Ovary (tissue), 9 donors: ENCODE results near the gene ENTR1. TPM values are rescaled to one million over a fixed set of nuclear protein-coding genes. Genes with fewer than 3 reads are reported as not detected.

Experiments used
- DNase-seq, 5 donors: peaks; one replicate each; pipeline ENCODE4 v3.0.0-alpha.2; 2019 to 2020
- H3K27ac ChIP-seq, 2 donors: fragments of 200-600 bp; one replicate each; pipeline versions ENCODE4 v1.5.1 to v1.8.0; 2019 to 2022
- H3K27me3 ChIP-seq: fragments of 200-600 bp; one replicate; pipeline ENCODE4 v1.8.0; 2022
- H3K36me3 ChIP-seq: fragments of 200-600 bp; sonication (generic); one replicate; pipeline ENCODE4 v1.5.1; 2019
- H3K4me1 ChIP-seq: one replicate; pipeline ENCODE4 v1.8.1; 2013; ENCODE audit warnings: mild to moderate bottlenecking, moderate library complexity; ENCODE audit not compliant: insufficient read depth
- H3K4me3 ChIP-seq: fragments of 200-600 bp; sonication (generic); one replicate; pipeline ENCODE4 v1.5.1; 2017
- H3K9me3 ChIP-seq, 2 donors: fragments of 200-600 bp in 1 of 2; sonication (generic) in 1 of 2; one replicate each; pipeline versions ENCODE4 v1.5.1 to v1.8.1; 2013 to 2019; ENCODE audit warnings: mild to moderate bottlenecking in 1 of 2, moderate library complexity in 1 of 2
- EP300 ChIP-seq: sonication (generic); formaldehyde crosslinking; IDR thresholded peaks from one replicate; pipeline ENCODE4 v1.6.1; 2017; ENCODE audit warnings: antibody characterized with exemption
- POLR2A ChIP-seq: fragments of 450-650 bp; IDR thresholded peaks from one replicate; pipeline ENCODE4 v1.6.1; 2017; ENCODE audit warnings: antibody characterized with exemption, mild to moderate bottlenecking, moderate library complexity
- WGBS, 3 donors: extraction: QIAGEN DNeasy Blood & Tissue Kit in 1 of 3; methylation state at CpG; one replicate each; pipeline versions ENCODE4 v1.1.5 to v1.1.7; 2013 to 2017; 5-methylcytosine and 5-hydroxymethylcytosine counted together
- intact Hi-C, 4 donors: fragments of 100-400 bp; cut with DNase I; formaldehyde crosslinking; loops; one replicate each; pipeline versions ENCODE4 v1.11.0 to v1.15.1; 2022 to 2023
- polyA plus RNA-seq, 2 donors: library from polyadenylated mRNA; stranded (reverse); fragments of 200-250 nt in 1 of 2; fragments of 350-450 nt in 1 of 2; fragmentation: Illumina TruSeq in 1 of 2; extraction: RNeasy Lipid Tissue Mini Kit (QIAGEN cat#74804) in 1 of 2; gene quantifications; one replicate each; pipeline ENCODE4 v1.2.3, GENCODE V29; 2013 to 2014
- total RNA-seq, 7 donors: library from RNA; depleted of rRNA in 2 of 7; stranded (reverse); fragments of >200 nt in 2 of 7; fragmentation: NEBNext Ultra II Directional in 3 of 7; extraction: Animal tissue kit (Norgen Biotek cat#: 25700) in 3 of 7; gene quantifications; one replicate each; pipeline versions ENCODE4 v1.1.0 to v1.2.4, GENCODE V29; 2016 to 2023
- TF ChIP-seq, protein P1 (sequence below), 3 donors: fragments of 450-650 bp in 2 of 3; fragments of 200-600 bp in 1 of 3; IDR thresholded peaks; one replicate each; pipeline versions ENCODE4 v1.5.1 to v1.8.0; 2016 to 2022; ENCODE audit warnings: antibody characterized with exemption in 3 of 3, mild to moderate bottlenecking in 1 of 3
- donor health status: DM: no; HTN: no; CAD: no; lungs with moderate emphysema.
- donor health status: DM: no; HTN: no; CAD: no.
- donor health status: Bipolar disorder and iron deficiency.
- donor health status: DM: yes; HTN: yes; CAD: no.
- donor health status: DM: no; HTN: no; CAD: no.
- donor health status: DM: yes; HTN: yes; CAD: no.

The ENTR1 gene
- total and polyA plus RNA-seq, 9 donors = 19.3 to 52.5 (median 27.2) TPM

DNA sequence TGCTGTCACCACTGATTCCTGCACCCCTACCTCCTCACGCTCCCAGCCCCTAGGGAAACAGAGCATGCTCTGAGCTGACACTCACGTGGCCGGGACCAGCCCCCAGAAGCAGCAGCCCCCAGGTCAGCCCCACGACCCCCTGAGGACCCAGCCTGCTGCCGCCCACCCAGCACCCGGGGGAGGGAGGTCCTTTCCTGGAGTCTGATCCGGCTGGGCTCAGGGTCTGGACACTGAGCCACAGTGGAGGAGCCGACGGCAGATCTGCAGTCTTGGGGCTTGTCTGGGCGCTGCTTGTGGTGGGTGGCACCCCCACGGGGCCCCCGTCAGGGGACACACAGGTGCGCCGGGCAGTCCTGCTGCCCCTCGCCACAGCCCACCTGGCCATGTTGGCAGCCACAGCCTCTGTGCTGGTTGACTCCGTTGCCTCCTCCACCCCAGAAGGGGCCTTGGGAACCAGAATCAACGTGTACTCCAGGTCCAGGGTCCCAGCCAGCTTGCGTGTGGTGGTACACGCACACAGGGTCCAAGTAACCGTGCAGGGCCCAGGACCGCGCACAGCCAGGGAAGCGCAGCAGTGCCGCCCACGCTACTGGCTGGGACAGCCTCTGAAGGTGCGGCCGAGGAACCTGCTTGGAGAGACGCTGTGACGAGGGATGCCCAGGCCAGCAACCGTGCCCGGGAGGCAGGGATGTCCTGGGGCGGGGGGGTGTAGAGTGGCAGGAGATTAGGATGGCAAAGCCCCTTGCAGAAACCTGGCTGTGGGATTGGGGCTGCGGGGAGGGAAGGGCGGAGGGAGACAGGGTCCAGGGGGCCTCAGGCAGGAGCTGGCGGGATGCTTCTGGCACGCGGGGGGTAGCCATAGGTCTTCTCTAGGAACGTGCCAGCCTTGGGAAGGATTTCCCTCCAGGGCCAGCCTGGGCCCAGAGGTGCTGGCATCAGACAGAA, 50.4 kb downstream of the ENTR1 start:
- Histone ChIP-seq H3K27ac (no peak overlapping the region), H3K27me3 (no peaks in the 10 kb centered on the region), H3K36me3 (no peaks in the 10 kb centered on the region), H3K4me1 (peaks cover 7% of the 10 kb centered on the region), H3K9me3 (no peaks in the 10 kb centered on the region), H3K4me3 (no peak overlapping the region)
- TF ChIP-seq POLR2A = no peak
- TF ChIP-seq, protein P1, sequence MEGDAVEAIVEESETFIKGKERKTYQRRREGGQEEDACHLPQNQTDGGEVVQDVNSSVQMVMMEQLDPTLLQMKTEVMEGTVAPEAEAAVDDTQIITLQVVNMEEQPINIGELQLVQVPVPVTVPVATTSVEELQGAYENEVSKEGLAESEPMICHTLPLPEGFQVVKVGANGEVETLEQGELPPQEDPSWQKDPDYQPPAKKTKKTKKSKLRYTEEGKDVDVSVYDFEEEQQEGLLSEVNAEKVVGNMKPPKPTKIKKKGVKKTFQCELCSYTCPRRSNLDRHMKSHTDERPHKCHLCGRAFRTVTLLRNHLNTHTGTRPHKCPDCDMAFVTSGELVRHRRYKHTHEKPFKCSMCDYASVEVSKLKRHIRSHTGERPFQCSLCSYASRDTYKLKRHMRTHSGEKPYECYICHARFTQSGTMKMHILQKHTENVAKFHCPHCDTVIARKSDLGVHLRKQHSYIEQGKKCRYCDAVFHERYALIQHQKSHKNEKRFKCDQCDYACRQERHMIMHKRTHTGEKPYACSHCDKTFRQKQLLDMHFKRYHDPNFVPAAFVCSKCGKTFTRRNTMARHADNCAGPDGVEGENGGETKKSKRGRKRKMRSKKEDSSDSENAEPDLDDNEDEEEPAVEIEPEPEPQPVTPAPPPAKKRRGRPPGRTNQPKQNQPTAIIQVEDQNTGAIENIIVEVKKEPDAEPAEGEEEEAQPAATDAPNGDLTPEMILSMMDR (IDR thresholded peaks at IDR 0.05) = no peak
- intact Hi-C loops = loop anchor here in 1 of 4 donors (5.0 kb wide), 1 partner anchor 33 kb away; the partner anchor contains the start of gene GPSM1
- 33 to 54% (median 37%) methylated on average over 30 to 38 of the region's 38 CpGs for WGBS, 3 donors
- DNase-seq = no peak

DNA sequence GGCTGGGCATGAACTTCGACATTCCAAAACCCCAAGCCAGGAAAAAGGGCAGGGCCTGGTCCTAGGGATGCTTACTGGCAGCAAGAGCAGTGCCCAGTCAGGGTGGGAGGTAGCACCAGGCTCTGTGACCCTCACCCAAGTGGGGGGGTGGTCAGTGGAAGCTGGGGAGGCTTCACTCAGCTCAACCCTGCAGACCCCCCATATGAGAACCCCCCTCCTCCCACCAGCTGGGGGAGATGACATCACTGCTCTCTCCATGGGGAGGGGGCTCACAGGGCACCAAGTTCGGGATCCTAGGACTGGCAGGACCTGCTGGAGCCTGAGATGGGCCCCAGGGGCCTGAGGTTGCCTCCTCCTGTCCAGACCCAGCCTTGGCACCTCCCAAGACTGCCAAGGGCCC, 51.5 kb downstream of the ENTR1 start:
- no peak for DNase-seq
- TF ChIP-seq POLR2A (no peak), EP300 (no peak)
- TF ChIP-seq, protein P1 (IDR thresholded peaks at IDR 0.05) = no peak
- Histone ChIP-seq H3K27me3 (no peaks in the 10 kb centered on the region), H3K9me3 (no peaks in the 10 kb centered on the region), H3K4me1 (peaks cover 8% of the 10 kb centered on the region), H3K4me3 (no peak overlapping the region), H3K36me3 (no peaks in the 10 kb centered on the region), H3K27ac (no peak overlapping the region)
- 55 to 68% (median 58%) methylated on average over 2 of the region's 2 CpGs for WGBS, 3 donors
- intact Hi-C loops = no loop called here

DNA sequence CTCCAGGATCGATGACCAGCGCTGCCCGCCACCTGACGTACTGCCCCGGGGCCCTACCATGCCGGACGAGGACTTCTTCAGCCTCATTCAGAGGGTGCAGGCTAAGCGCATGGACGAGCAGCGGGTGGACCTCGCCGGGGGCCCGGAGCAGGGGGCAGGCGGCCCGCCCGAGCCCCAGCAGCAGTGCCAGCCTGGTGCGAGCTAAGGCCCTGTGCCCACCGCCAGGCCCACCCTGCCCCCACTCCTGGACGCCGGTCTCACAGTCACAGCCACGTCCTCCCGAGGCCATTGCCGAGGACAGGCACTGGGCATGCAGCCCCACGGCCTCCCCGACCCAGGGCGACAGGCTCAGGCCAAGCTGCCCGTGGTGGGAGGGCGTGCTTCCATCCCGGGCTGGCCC, 52.4 kb downstream of the ENTR1 start:
- H3K4me1 ChIP-seq = peaks cover 10% of the 10 kb centered on the region
- no peaks in the 10 kb centered on the region for H3K27me3 ChIP-seq
- no peaks in the 10 kb centered on the region for H3K36me3 ChIP-seq
- 75 to 87% (median 83%) methylated on average over 16 to 29 of the region's 29 CpGs for WGBS, 3 donors
- DNase-seq = no peak
- intact Hi-C loops = no loop called here
- H3K27ac ChIP-seq = no peak overlapping the region
- H3K9me3 ChIP-seq = no peaks in the 10 kb centered on the region
- TF ChIP-seq POLR2A = no peak
- TF ChIP-seq EP300 = no peak
- TF ChIP-seq, protein P1 (IDR thresholded peaks at IDR 0.05) = no peak
- H3K4me3 ChIP-seq = no peak overlapping the region

DNA sequence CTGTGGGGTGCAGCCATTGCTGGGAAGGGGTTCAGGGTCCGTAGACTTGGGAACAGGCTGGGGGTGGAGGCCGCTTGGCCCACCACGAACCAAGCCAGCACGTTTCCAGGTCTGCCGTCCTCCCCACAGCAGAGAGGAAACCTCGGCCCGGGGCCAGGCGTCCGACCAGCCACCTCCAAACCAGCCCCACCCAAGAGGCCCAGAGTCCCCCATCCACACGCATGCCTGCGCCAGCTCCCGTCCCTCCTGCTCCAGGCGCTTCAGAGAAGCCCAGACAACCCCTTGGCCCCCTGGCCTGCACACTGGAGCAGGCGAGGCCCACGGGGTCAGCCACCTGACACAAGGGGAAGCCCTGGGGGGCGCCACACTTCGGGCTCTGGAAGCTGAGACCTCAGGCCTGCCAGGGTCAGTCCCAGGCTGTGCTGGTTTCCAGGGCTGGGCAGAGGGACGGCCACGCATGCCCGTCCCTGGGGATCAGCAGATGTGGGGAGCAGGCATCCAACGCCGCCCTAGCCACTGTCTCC, 53.1 kb downstream of the ENTR1 start:
- no peak for DNase-seq
- no peaks in the 10 kb centered on the region for H3K9me3 ChIP-seq
- H3K27ac ChIP-seq = no peak overlapping the region
- H3K4me1 ChIP-seq = peaks cover 7% of the 10 kb centered on the region
- H3K36me3 ChIP-seq = no peaks in the 10 kb centered on the region
- TF ChIP-seq POLR2A = no peak
- TF ChIP-seq EP300 = no peak
- TF ChIP-seq, protein P1 (IDR thresholded peaks at IDR 0.05) = no peak
- no peaks in the 10 kb centered on the region for H3K27me3 ChIP-seq
- intact Hi-C loops = no loop called here
- H3K4me3 ChIP-seq = no peak overlapping the region
- WGBS, 3 donors = 82 to 85% (median 84%) methylated on average over 19 to 22 of the region's 22 CpGs
